Heart left ventricle (tissue), 16 donors: ENCODE results near the gene SYP. TPM values are rescaled to one million over a fixed set of nuclear protein-coding genes. Genes with fewer than 3 reads are reported as not detected.

ENCODE experiments used
- ATAC-seq, 4 donors: fragments of 200-7000 bp; cut with Tn5 transposase; one replicate each; pipeline ENCODE4 v1.9.1; 2020 to 2022; ENCODE audit warnings: moderate library complexity in 4 of 4, mild to moderate bottlenecking in 3 of 4, moderate number of reproducible peaks in 1 of 4
- DNase-seq, 5 donors: peaks; one replicate each; pipeline ENCODE4 v3.0.0-alpha.2; 2020
- H3K27ac ChIP-seq, 12 donors: fragments of 200-600 bp; sonication (generic) in 4 of 12; one replicate each; pipeline versions ENCODE4 v1.5.0 to v1.8.0; 2016 to 2022; ENCODE audit warnings: mild to moderate bottlenecking in 2 of 12
- H3K27me3 ChIP-seq, 9 donors: fragments of 200-600 bp; sonication (generic) in 2 of 9; one replicate each; pipeline versions ENCODE4 v1.5.1 to v1.8.0; 2016 to 2022; ENCODE audit warnings: mild to moderate bottlenecking in 3 of 9
- H3K36me3 ChIP-seq, 9 donors: fragments of 200-600 bp; sonication (generic) in 2 of 9; one replicate each; pipeline versions ENCODE4 v1.5.0 to v1.8.0; 2018 to 2022; ENCODE audit warnings: mild to moderate bottlenecking in 2 of 9
- H3K4me1 ChIP-seq, 12 donors: fragments of 200-600 bp; sonication (generic) in 4 of 12; one replicate each; pipeline versions ENCODE4 v1.5.0 to v1.8.0; 2016 to 2022; ENCODE audit warnings: mild to moderate bottlenecking in 3 of 12
- H3K4me3 ChIP-seq, 12 donors: fragments of 200-600 bp; sonication (generic) in 4 of 12; one replicate each; pipeline versions ENCODE4 v1.5.0 to v1.8.0; 2017 to 2022; ENCODE audit warnings: mild to moderate bottlenecking in 9 of 12, moderate library complexity in 4 of 12
- H3K9me3 ChIP-seq, 12 donors: fragments of 200-600 bp; sonication (generic) in 4 of 12; one replicate each; pipeline versions ENCODE4 v1.5.0 to v1.8.0; 2016 to 2022; ENCODE audit warnings: mild to moderate bottlenecking in 1 of 12
- POLR2A ChIP-seq, 2 donors: fragments of 450-650 bp; IDR thresholded peaks; one replicate each; pipeline ENCODE4 v1.6.1; 2017; ENCODE audit warnings: antibody characterized with exemption in 2 of 2, mild to moderate bottlenecking in 2 of 2, moderate library complexity in 2 of 2
- WGBS, 4 donors: extraction: QIAGEN DNeasy Blood & Tissue Kit in 2 of 4; methylation state at CpG; one replicate each; pipeline versions ENCODE4 v1.1.5 to v1.1.7; 2013 to 2018; 5-methylcytosine and 5-hydroxymethylcytosine counted together
- intact Hi-C, 10 donors: fragments of 100-400 bp; cut with DNase I; formaldehyde crosslinking; loops; one replicate each; pipeline versions ENCODE4 v1.11.1 to v1.14.2; 2022
- polyA plus RNA-seq, 2 donors: library from polyadenylated mRNA; stranded (reverse); fragments of 200-250 nt; gene quantifications; one replicate each; pipeline ENCODE4 v1.2.3, GENCODE V29; 2013
- total RNA-seq, 9 donors: library from RNA; depleted of rRNA in 2 of 9; stranded (reverse); fragments of >200 nt in 2 of 9; fragmentation: NEBNext Ultra II Directional in 3 of 9; extraction: Animal tissue kit (Norgen Biotek cat#: 25700) in 3 of 9; gene quantifications; one replicate each; pipeline versions ENCODE4 v1.1.0 to v1.2.4, GENCODE V29; 2016 to 2023
- TF ChIP-seq, protein P1 (sequence below), 12 donors: fragments of 200-600 bp; sonication (generic) in 4 of 12; IDR thresholded peaks; one replicate each; pipeline versions ENCODE4 v1.5.0 to v1.8.0; 2018 to 2022; ENCODE audit warnings: antibody characterized with exemption in 12 of 12, mild to moderate bottlenecking in 5 of 12
- donor health status: ischemic (EF 13 %, LVEDD 7.1; RV severe dilation, severe dysfunction).
- donor health status: healthy with polysubstance abuse.
- donor health status: DM: no; HTN: yes; CAD: no.
- donor health status: DM: no; HTN: no; CAD: no.
- donor health status: ischemic (EF 25% LVEDD 6.9; RV normal size, moderate dysfunction).
- donor health status: ischemic (EF 25% LVEDD 5.7; RV mildly dilated, moderate dysfunction).
- donor health status: healthy.
- donor health status: DM: yes; HTN: yes; CAD: no.
- donor health status: ischemic (EF 35%, LVEDD 5.7; RV mildly dilated, moderate dysfunction).
- donor health status: nonischemic (EF 11% LVEDD 7.7; RV severe dilation, severe dysfunction).
- donor health status: DM: yes; HTN: yes; CAD: no.
- donor health status: PGD.
- donor health status: ischemic (EF 29% LVEDD 5.4; RV normal size, mild dysfunction).
- donor health status: nonischemic (EF 23%, LVEDD 6.1; RV moderate dilation, normal function).

Gene SYP
- total and polyA plus RNA-seq, 11 donors, result 0.49 to 3.7 (median 1.3) TPM

DNA sequence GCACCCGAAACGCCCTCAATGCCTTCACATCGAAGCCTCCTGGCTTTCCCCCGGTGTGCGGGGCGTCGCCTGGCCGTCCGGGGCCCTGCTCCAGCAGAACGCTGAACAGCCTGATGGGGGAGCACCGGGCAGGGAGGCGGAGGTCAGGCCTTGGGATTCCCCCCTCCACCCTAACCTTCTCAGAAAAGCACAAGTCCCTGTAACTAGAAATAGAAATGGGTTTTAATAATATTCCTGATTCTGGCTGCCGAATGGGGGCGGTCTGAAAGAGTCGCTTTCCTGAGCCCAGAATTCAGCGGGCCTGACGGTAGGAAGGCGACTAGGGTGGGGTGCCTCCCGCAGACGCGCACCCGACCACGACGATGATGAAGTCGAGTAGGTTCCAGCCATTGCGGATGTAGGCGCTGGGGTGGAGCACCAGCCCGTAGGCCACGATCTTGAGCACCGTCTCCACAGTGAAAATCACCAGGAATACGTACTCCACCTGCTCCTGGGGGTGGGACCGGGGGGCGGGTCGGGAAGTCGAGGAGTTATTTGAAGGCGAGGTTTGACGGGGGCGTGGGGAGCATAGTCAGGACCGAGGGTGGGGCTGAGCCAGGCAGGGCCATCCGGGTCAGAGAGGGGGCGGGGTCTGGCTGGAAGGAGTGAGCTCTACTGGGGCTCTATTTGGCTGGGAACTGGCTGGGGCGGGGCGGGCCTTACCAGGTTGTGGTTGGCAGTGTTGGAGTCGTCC is 30.7 kb upstream of the SYP start:
- ATAC-seq (peak; percentile 31 to 75 (median 72)), DNase-seq (peak; percentile 62 to 78 (median 75))
- TF ChIP-seq, protein P1, sequence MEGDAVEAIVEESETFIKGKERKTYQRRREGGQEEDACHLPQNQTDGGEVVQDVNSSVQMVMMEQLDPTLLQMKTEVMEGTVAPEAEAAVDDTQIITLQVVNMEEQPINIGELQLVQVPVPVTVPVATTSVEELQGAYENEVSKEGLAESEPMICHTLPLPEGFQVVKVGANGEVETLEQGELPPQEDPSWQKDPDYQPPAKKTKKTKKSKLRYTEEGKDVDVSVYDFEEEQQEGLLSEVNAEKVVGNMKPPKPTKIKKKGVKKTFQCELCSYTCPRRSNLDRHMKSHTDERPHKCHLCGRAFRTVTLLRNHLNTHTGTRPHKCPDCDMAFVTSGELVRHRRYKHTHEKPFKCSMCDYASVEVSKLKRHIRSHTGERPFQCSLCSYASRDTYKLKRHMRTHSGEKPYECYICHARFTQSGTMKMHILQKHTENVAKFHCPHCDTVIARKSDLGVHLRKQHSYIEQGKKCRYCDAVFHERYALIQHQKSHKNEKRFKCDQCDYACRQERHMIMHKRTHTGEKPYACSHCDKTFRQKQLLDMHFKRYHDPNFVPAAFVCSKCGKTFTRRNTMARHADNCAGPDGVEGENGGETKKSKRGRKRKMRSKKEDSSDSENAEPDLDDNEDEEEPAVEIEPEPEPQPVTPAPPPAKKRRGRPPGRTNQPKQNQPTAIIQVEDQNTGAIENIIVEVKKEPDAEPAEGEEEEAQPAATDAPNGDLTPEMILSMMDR (IDR thresholded peaks at IDR 0.05), result peak in 2 of 12 donors; percentile 18 to 27
- no peak for TF ChIP-seq POLR2A (IDR thresholded peaks at IDR 0.05)
- H3K36me3 ChIP-seq, result no peaks in the 10 kb centered on the region
- intact Hi-C loops, result no loop called here
- WGBS, 4 donors, result 5 to 57% (median 21%) methylated on average over 31 to 44 of the region's 44 CpGs
- peak overlapping the region in 10 of 12 donors; percentile 31 to 52 (median 43) for H3K4me3 ChIP-seq
- peaks cover 0 to 8% (median 0%) of the 10 kb centered on the region in 12 donors for H3K4me1 ChIP-seq
- no peaks in the 10 kb centered on the region for H3K27me3 ChIP-seq
- peak overlapping the region in 3 of 12 donors; percentile 24 to 42 (median 30) for H3K27ac ChIP-seq
- H3K9me3 ChIP-seq, result no peaks in the 10 kb centered on the region

DNA sequence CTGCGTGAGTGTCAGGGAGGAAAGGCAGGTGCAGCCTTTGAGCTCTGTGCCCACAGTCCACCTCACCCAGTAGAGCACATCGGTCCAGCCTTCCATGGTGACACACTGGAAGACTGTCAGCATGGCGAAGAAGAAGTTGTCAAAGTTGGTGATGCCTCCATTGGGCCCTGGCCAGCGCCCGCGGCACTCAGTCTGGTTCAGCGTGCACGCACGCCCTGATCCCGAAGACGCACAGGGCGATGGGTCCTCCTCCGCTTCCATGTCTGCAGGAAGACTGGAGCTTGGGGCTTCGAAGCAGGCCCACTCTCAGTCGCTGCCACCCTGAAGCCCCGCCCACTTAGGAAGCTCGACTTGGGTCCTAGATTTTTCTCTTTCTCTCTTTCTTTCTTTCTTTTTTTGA is 28.2 kb upstream of the SYP start:
- peaks cover 0 to 5% (median 0%) of the 10 kb centered on the region in 9 donors for H3K27me3 ChIP-seq
- intact Hi-C loops, result no loop called here
- peaks cover 0 to 8% (median 0%) of the 10 kb centered on the region in 12 donors for H3K4me1 ChIP-seq
- no peaks in the 10 kb centered on the region for H3K36me3 ChIP-seq
- ATAC-seq (no peak), DNase-seq (no peak)
- no peaks in the 10 kb centered on the region for H3K9me3 ChIP-seq
- H3K4me3 ChIP-seq, result no peak overlapping the region
- TF ChIP-seq POLR2A (IDR thresholded peaks at IDR 0.05), result no peak
- TF ChIP-seq, protein P1 (IDR thresholded peaks at IDR 0.05), result no peak
- 83 to 88% (median 85%) methylated on average over 15 to 17 of the region's 17 CpGs for whole genome bisulfite sequencing, 4 donors
- no peak overlapping the region for H3K27ac ChIP-seq

DNA sequence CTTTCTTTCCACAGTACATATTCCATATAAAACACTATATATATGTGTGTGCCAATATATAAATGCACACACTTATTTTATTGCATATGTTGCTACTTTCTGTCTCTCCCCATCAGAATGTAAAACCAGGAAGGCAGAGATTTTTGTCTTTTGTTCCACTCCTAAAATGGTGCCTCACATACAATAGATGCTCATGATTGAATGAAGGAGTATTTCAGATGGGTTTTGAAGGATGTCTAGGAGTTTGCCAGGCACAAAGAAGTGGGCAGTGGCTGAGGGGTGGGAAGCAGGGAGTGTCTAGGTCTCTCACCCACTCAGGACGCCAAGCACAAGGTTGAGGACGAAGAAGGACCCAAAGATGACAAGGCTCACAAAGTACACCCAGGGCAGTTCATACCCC is 27.7 kb upstream of the SYP start:
- DNase-seq (no peak), ATAC-seq (no peak)
- intact Hi-C loops, result no loop called here
- 83 to 95% (median 89%) methylated on average over 2 of the region's 2 CpGs for WGBS, 4 donors
- Histone ChIP-seq H3K9me3 (no peaks in the 10 kb centered on the region), H3K27me3 (peaks cover 0 to 7% (median 0%) of the 10 kb centered on the region in 9 donors), H3K4me1 (peaks cover 0 to 8% (median 0%) of the 10 kb centered on the region in 12 donors), H3K4me3 (no peak overlapping the region), H3K27ac (no peak overlapping the region), H3K36me3 (no peaks in the 10 kb centered on the region)
- TF ChIP-seq, protein P1 (IDR thresholded peaks at IDR 0.05), result no peak
- no peak for TF ChIP-seq POLR2A (IDR thresholded peaks at IDR 0.05)

DNA sequence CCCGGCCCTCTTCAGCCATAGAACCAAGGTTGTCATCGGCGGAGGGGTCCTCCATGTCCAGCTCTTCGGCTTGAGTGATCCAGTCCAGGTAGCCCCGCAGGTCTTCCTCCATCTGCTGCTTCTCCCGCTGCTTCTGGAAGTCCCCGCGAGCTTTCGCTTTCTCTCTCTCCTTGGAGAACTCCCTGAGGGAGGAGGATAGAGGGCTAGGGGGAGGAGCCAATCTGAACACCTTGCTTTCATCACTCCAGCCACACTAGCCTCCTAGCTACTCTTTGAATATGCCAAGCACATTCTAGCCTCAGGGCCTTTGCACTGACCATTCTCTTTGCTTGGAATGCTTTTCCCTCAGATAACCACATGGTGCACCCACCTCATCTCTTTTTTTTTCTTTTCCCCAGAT is 27.0 kb upstream of the SYP start:
- H3K9me3 ChIP-seq, result no peaks in the 10 kb centered on the region
- peaks cover 0 to 8% (median 0%) of the 10 kb centered on the region in 12 donors for H3K4me1 ChIP-seq
- no peak for TF ChIP-seq POLR2A (IDR thresholded peaks at IDR 0.05)
- TF ChIP-seq, protein P1 (IDR thresholded peaks at IDR 0.05), result no peak
- intact Hi-C loops, result no loop called here
- H3K4me3 ChIP-seq, result no peak overlapping the region
- peaks cover 0 to 7% (median 0%) of the 10 kb centered on the region in 9 donors for H3K27me3 ChIP-seq
- 86 to 93% (median 91%) methylated on average over 9 of the region's 9 CpGs for WGBS, 4 donors
- H3K27ac ChIP-seq, result no peak overlapping the region
- DNase-seq, result no peak
- no peak for ATAC-seq
- H3K36me3 ChIP-seq, result no peaks in the 10 kb centered on the region
